NOMO-1 (cell line): ENCODE measurements around the gene LMO2.
A peak's percentile ranks its signal among the peaks of the same experiment; 100 is the strongest.
"Not testable (repeated sequence)": the region's sequence is repeated elsewhere in the genome, so short reads cannot be mapped to it uniquely, and the experiment has no call there.

Experiments used
- DNase-seq, 2 experiments: peaks; one replicate each; lab custom pipeline; 2025; ENCODE audit not compliant: unreplicated experiment in 2 of 2; lab: John Stamatoyannopoulos, UW

Gene LMO2

DNA sequence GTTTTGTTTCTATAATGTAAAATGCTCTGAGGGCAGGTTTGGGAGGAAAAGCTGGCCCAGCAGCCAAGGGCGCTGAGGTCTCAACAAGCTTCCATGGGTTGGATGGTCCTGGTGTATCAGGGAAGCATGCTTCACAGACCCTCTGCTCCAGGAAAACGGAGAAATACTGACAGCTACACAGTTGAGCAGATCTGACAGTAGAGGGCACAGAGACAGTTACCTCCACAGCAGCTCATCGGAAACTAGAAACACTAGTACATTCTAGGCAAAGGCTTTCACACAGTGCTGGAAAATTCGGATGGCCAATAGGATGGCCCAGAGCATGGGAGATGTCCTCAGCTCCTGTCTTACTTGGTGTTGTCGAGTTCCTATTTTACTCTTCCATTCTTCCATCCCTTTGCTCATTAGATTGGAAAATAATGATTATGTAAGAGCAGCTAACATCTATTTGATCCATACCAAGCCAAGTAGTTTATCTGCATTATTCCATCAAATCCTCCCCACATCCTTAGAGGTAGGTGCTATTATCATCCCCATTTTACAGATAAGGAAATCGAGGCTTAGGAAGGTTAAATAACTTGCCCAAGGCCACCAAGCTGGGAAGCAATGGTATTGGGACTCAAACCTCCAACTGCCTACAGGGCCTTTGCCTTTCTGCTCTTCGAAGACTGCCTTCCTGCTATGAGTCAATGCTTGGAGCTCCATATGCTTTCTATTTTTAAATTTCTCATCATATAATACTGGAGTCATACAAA, 28.3 kb downstream of the LMO2 start:
- DNase-seq, result no peak

DNA sequence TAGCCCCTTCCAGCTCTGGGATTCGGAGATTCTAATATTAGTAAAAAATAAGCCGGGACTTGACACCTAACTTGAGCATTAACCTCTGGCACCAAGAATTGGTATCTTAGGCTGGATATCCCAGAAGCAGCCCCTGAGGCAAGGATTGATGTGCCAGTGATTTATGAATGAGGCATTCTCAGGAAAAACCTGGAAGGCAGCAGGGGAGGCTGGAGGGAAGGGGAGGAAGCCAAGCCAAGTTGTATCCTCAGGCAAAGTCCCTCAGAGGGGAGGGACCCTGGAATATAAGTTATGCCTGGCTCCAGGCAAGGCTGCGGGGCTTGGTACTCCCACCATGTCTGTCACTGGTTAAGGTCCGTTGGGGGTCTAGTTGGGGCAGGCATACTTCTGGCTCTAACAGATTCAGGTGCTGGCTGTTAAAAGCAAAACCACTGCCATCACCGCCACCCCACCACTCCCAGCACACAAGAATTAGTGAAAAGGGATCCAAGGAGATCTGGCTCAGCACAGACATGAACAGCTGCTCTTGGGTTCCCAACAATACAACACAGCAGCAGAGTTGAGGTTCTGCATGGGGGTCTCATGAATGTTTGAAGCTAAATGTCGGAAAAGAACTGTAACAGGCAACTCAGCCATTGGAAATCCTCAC, 29.8 kb downstream of the LMO2 start:
- no peak for DNase-seq

DNA sequence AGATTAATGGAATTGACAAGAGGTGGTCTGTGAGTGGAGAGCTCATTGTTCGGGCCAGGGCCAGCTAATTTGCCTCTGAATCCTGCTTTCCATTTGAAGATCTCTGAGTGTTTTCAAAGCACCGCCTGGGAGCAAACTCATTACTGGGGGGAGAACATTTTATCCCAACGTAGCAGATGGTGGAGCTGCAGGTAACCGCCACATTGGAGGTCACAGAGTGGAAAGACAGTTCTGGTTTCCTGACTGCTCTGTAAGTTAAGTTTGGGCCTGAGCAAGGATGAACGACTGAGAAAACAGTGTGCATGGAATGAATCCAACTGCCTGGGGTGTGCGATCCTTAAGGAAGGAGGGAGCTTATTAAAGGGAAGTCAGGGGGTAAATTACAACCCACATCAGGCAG, 30.5 kb downstream of the LMO2 start:
- DNase-seq, result no peak

DNA sequence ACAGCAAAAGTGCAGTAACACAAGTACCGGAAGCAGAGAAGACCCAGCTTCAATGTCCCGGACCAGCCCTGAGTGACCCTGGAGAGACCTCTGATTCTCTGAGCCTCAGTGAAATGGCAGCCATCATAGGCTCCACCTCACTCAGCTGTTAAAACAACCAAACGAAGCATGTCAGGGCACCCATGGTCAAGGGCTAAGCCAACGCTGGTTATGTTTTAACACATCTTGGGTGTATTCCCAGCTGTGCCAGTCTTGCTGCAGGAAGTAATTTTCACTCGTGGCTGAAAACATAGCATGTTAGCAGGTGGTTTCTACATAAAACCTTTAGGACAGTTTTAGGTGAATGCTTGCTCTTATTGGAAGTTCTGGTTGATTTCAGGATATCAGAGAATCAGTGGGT, 30.9 kb downstream of the LMO2 start:
- no peak for DNase-seq

DNA sequence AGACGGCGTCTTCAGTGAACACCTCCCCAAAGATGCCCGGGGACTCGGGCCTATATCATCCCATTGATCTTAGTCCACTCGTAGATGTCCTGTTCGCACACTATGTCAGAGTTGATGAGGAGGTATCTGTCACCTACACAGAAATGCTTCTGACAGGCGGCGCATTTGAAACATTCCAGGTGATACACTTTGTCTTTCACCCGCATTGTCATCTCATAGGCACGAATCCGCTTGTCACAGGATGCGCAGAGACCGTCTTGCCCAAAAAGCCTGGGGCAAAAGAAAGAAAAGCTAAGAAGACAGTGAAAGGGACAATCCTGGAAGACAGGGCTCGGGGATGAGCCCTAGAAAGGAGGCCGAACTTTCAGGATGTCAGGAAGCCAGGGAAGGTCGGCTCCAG, 32.6 kb downstream of the LMO2 start:
- no peak for DNase-seq

DNA sequence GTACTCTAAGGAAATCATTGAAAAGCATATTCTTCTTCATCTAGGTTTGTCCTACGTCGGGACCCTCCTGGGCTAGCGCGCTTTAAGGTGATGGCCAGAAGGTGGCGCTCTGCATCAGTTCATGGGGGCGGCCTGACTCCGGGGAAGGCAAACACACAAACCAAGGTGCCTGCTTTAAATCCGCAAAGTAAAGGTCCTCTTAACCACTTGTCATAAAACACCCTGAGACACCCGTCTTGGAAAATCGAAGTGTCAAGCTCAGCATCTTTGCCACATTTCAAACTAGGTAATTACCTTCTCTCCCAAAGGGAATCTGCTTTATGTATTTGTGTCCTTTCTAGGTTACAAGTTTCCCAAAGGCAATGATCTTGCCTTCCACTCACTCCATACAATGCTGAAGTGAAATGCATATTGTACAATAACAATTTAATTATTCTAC, 33.9 kb downstream of the LMO2 start:
- DNase-seq, result peak; percentile 72 to 76

DNA sequence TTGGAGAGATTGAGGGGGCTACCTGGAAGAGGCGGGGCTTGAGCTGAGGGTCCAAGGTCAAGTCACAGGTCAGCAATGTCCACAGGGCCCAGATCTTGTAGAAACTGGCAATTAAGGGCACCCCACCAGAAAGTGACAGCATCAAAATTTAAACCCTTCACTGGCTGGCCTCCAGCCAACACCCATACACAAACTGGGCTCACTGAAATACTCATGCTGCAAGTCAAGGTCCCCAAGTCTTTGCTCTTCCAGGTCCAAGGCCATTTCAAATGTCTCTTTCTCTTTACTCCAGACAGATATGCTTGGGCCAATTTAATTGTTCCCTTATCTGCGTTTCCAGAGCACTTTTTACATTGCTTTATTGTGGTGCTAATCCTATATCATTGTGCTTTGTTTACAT, 36.4 kb downstream of the LMO2 start:
- no peak for DNase-seq

DNA sequence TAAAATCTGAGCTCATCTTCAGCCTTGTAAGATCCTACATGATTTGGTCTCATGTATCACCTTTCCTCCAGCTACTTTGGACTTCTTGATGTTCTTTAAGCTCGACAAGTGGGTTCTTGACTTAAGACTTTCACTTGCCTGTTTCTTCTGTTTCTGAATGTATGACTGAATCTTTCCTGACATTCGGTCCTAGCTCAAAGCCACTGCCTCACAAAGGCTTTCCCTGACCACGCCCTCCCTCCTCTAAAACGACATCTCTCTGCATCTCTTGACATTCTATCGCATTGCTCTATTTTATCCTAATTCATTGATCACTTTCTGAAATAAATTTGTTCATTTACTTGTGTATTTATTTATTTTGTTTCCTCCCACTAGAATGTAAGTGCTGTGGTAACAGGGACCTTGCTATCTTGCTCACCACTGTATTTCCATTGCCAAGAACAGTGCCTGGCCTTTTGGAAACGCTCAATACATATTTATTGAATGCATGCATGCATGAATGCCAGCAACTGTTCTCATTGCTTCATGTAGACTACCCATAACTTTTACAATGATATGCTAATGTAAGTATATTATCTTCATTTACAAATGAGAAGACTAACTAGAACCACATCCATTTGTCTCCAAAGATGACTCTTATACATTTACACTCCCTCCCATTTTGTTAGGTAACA, 43.0 kb downstream of the LMO2 start:
- no peak for DNase-seq

DNA sequence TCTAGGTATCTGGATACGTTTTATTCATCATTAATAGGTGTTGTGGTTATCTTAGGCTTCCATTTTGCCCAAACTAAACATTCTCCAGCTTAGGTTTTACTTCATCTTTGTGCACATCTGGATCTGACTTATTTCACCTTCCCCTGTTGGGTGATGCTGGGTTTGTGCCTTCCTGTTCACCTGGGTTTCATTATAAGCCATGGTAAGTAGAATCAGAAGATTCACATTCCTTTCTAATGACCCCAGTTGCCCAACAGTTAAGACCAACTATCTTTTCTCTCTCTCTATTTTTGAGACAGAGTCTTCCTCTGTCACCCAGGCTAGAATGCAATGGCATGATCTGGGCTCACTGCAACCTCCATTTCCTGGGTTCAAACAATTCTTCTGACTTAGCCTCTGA, 44.6 kb downstream of the LMO2 start:
- no peak for DNase-seq

DNA sequence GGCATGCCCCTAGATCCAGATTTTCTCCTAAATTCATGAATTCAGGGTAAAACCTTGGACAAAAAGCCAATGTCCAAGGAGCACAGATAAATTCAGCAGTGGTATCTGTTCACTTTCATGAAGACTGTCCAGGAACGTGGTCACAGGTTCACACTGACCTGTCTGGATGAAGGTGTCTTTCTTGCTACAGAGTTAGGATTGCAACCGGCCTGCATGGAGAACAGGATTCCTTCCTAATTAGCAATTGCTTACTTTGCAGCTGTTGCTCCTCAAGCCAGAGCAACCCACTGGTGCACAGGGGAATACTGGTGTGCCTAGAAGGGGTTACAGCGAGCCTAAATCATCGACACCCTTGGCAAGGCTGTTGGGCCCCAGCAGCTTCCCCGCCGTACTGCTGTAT, 47.6 kb downstream of the LMO2 start:
- no peak for DNase-seq

DNA sequence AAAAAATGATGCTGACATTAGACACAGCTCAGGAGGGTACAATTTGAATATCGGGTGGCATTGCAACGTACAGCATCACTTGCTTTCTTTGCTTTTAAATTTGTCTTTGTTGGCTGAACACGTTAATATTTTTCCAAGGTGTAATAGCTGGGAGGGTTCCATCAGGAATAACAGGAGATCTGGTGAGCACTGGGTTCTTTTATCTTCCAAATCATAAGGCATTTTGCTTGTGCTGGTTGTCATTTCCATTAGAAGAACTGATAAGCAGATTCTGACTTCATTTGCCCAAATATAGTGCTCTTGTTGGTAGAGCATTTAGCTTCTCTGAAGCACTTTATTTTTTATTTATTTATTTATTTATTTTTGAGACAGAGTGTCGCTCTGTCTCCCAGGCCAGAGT, 48.9 kb downstream of the LMO2 start:
- DNase-seq, result no peak

DNA sequence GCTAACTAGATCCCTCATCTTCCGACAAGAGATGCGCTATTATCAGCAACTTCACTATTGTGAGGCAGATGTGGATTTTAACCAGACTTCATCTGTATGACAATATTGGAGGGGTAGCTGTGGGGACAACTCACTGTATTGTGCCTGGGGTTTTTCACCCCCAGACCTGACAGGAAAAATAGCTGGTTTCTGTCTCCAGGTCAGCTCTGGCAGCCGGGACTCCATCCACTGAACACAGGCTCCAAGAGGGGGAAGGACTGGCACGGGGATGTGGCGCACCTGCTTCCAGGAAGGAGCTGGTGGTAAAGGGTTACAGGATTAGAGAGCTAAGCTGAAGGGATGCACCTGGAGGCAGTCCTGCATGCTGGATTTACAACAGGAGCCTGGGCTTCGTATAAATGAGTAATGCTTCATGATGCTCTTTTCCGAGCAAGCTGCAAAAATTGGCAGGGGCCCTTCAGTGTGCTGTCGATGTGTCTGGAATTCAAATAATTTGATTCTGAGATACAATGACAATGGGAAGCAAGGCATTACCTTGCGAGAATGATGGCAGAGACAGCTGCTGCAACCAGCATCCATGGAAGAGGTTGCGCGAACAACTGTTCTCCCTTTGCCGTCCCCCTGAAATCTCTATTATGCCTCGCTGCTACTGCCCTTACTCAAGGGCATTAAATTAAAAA, 49.5 kb downstream of the LMO2 start:
- no peak for DNase-seq

DNA sequence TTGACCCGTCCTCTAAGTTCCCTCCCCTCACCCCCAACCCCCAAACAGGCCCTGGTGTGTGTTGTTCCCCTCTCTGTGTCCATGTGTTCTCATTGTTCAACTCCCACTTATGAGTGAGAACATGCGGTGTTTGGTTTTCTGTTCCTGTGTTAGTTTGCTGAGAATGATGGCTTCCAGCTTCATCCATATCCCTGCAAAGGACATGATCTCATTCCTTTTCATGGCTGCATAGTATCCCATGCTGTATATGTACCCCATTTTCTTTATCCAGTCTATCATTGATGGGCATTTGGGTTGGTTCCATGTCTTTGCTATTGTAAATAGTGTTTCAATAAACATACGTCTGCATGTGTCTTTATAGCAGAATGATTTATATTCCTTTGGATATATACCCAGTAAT, 53.6 kb downstream of the LMO2 start:
- DNase-seq, result not testable (repeated sequence)

DNA sequence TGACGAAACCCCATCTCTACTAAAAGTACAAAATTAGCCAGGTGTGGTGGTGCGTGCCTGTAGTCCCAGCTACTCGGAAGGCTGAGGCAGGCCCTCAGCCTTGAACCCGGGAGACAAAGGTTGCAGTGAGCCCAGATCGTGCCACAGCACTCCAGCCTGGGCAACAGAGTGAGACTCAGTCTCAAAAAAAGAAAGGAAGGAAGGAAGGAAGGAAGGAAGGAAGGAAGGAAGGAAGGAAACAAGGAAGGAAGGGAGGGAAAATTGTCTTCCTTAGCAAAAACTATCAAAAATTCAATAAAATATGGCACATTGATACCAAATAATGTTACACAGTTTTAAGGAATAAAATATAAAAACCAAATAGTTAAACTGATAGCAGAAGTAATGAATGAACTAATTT, 54.5 kb downstream of the LMO2 start:
- not testable (repeated sequence) for DNase-seq

DNA sequence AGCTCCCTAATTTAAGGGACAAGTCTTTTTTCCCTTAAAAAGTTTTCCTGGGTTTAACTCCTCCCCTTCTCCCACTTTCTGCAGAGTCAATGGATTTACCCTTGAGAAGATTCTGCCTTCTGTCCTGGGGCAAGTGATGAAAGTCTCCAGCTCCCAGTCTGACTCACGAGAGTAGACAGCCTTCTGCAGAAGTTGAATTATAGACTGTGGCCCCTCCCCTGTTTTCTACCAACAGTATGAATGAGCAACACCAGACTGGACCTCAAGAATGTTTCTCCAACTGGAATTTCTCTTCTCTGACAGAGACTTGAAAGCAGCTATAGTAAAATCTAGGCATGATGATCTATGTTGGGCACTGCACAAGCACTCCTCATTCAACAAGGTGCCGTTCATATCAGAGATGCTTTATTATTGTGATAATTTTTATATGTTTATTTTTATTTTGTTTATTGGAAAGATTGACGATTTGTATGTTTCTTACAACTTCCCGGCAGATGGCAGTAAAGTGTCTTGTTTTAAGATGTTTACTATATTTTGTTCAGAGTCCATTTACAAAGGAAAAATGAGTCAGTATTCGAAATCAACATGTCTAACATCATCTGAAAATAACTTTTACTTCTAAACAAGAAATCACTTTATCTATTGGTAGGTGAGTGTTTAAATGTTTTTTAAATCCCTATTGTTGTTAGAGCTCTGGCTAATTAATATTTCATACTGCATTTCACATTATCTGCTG, 56.6 kb downstream of the LMO2 start:
- peak in 1 of 2 experiments; percentile 66 for DNase-seq

DNA sequence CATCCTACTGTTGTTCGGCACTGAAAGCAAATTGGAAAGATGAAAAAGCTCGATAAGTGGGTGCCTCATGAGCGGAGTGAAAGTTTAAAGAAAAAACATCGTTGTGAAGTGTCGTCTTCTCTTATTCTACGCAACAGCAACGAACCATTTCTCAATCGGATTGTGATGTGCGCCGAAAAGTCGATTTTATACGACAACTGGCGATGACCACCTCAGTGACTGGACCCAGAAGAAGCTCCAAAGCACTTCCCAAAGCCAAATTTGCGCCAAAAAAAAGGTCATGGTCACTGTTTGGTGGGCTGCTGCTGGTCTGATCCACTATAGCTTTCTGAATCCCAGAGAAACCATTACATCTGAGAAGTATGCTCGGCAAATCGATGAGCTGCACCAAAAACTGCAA, 59.2 kb downstream of the LMO2 start:
- no peak for DNase-seq

DNA sequence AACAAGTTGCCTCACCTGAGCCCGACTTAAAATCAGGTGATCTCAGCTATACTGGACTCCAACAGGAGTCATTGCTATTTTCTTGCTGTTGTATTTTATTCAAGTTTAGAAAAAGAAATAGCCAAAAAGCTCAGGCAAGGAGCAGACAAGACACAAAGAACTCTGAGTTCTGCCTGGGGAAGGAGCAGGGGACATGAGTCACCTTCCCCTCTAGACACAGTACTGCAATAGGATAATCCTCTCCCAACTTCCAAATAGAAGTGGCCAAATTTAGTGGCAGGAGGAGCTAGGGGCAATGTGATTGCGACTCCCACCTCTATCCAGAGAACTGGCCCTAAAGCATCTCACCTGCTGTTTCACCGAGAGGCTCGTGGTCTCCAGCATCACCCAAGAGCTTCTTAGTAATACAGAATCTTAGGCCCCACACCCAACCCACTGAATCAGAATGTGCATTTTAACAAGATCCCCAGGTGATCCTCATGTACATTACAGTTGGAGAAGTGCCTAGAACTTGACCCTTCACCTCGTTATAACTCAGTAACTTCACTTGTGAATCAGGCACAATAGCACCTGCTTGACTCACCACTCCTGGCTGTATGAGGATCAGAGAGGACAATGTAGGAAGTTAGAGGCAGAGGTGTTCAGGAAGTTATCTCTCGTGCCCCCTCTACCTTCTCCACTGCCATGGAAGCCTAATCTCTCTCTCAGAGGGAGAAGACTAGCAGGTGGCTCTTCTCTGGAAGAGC, 60.8 kb downstream of the LMO2 start:
- no peak for DNase-seq

DNA sequence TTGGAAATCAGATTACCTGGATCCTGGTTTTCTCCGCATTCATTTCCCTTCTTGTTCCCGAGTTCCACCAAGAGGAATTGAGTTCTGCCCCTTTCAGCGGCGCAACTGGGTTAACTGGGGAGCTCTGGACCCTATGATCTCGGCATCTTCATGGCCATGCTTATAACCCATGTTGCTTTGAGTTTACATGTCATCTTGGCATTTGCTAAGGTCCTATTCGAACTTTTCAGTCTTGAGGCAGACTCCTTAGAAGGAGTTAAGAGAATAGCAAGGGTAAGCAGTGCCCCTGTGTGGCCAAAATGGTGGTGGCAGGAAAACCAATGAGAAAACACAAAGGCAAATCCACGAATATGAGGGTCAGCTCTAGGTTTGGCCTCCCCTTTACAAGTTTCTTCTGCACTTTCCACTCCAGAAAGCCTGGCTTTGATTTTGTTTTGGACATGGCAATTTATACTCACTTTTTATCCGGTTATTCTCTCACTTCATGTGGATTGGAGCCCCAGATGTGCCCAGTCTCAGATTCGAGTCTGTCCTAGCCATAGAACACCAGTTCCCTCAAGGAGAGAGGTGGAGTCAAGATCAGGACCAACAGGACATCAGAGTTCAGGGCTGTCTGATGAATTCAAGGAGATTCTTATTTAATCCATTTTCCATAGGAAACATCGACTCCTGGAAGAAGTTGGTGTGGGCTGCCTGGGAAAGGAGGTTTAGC, 62.3 kb downstream of the LMO2 start:
- peak; percentile 49 to 83 for DNase-seq

DNA sequence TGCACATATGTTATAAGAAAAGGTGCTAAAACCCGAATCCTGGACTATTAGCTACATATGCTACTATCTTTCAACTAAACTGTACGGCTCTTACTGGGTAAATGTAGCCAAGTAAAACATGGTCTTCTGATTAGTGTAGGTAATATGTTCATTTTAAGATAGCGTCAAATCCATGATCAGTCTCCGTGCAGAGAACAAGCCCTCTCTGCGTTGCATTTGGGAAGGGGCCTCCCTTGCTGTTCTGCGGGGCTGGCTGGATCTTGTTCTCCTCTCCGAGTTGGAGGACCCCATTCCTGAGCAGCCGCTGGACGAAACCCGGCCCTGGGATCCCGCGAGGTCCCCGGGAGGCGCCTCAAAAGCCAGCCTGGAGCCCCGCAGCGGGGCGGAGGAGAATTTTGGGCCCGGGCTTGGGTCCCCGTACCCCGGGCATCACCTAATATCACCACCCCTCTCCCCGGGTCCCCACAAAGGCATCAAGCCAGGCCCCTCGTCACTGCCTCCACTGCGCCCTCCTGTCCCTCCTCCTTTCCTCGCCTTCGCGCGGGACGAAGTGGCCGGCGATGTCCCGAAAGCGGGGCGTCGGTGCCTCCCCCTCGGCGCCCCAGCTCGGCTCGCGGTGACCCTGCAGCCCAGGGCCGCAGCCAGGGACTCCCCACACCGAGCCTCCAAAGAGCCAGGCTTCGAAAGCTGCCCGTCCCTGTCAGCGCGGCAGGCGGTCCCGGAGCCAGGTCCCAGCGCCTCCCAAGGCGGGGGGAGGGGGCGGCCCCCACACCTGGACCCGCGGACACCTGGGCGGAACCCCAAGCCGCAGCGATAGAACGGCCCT, 63.1 kb downstream of the LMO2 start:
- no peak for DNase-seq
